ENCODE data around the gene CACNA2D1.

GRCh38 chr7:82194016-82194643 lies 249.4 kb downstream of the CACNA2D1 start:
- TF ChIP-seq POLR2AphosphoS5 (IDR thresholded peaks at IDR 0.05), result no peak
- no peak for TF ChIP-seq EP300 (IDR thresholded peaks at IDR 0.05)
